Lower lobe of right lung (tissue), 2 donors: ENCODE data around the gene ZNF664. TPM values are rescaled to one million over a fixed set of nuclear protein-coding genes. Genes with fewer than 3 reads are reported as not detected.

ENCODE experiments used
- ATAC-seq, 2 donors: fragments of 200-7000 bp; cut with Tn5 transposase; one replicate each; pipeline ENCODE4 v1.9.1; 2020 to 2022; ENCODE audit warnings: mild to moderate bottlenecking in 2 of 2, moderate library complexity in 2 of 2
- DNase-seq: peaks from one replicate; pipeline ENCODE4 v3.0.0-alpha.2; 2020
- H3K27ac ChIP-seq: fragments of 200-600 bp; one replicate; pipeline ENCODE4 v1.8.0; 2022
- H3K27me3 ChIP-seq: fragments of 200-600 bp; one replicate; pipeline ENCODE4 v1.8.0; 2022; ENCODE audit warnings: low read depth
- H3K36me3 ChIP-seq: fragments of 200-600 bp; one replicate; pipeline ENCODE4 v1.8.0; 2022; ENCODE audit warnings: mild to moderate bottlenecking
- H3K4me1 ChIP-seq: fragments of 200-600 bp; one replicate; pipeline ENCODE4 v1.8.0; 2022
- H3K4me3 ChIP-seq: fragments of 200-600 bp; one replicate; pipeline ENCODE4 v1.8.0; 2022; ENCODE audit warnings: mild to moderate bottlenecking
- H3K9me3 ChIP-seq: fragments of 200-600 bp; one replicate; pipeline ENCODE4 v1.8.0; 2022
- intact Hi-C: fragments of 100-400 bp; cut with DNase I; formaldehyde crosslinking; loops from one replicate; pipeline ENCODE4 v1.11.0; 2022
- total RNA-seq: library from RNA; stranded (reverse); fragmentation: NEBNext Ultra II Directional; extraction: Animal tissue kit (Norgen Biotek cat#: 25700); gene quantifications from one replicate; pipeline ENCODE4 v1.2.1, GENCODE V29; 2021
- TF ChIP-seq, protein P1 (sequence below): fragments of 200-600 bp; IDR thresholded peaks from one replicate; pipeline ENCODE4 v1.8.0; 2022; ENCODE audit warnings: antibody characterized with exemption, mild to moderate bottlenecking
- donor health status: DM: no; HTN: yes; CAD: no; lungs with severe emphysema.

ZNF664 gene
- total RNA-seq, 1 donor from 2014 or later, result 84.2 TPM

- intact Hi-C loops, result no loop called here
- Histone ChIP-seq H3K36me3 (peaks cover 69% of the 10 kb centered on the region), H3K27ac (no peak overlapping the region), H3K27me3 (no peaks in the 10 kb centered on the region), H3K4me1 (peaks cover 31% of the 10 kb centered on the region), H3K4me3 (no peak overlapping the region), H3K9me3 (no peaks in the 10 kb centered on the region)
- no peak for DNase-seq
- TF ChIP-seq, protein P1, sequence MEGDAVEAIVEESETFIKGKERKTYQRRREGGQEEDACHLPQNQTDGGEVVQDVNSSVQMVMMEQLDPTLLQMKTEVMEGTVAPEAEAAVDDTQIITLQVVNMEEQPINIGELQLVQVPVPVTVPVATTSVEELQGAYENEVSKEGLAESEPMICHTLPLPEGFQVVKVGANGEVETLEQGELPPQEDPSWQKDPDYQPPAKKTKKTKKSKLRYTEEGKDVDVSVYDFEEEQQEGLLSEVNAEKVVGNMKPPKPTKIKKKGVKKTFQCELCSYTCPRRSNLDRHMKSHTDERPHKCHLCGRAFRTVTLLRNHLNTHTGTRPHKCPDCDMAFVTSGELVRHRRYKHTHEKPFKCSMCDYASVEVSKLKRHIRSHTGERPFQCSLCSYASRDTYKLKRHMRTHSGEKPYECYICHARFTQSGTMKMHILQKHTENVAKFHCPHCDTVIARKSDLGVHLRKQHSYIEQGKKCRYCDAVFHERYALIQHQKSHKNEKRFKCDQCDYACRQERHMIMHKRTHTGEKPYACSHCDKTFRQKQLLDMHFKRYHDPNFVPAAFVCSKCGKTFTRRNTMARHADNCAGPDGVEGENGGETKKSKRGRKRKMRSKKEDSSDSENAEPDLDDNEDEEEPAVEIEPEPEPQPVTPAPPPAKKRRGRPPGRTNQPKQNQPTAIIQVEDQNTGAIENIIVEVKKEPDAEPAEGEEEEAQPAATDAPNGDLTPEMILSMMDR, result no peak
- no peak for ATAC-seq
These were observed 36.8 kb downstream of the ZNF664 start for GRCh38 chr12:124009781-124010180.

DNA sequence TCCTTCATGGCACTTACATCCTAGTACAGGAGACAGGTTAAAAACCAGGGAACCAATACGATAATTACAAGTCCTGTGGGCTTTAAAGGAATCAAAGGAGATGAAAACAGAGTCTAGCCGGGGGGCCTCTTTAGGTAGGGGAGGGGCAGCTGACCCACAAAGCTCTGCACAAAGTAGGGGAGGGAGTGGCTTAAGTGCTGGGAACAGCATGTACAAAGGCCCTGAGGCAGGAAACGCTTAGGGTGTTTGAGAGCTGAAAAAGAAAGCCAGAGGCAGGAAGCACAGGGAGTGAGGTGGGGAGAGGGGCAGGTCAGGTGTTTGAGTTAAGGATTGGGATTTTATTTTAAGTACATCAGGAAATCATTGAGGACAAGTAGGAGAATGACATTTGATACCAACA, 37.7 kb downstream of the ZNF664 start:
- no peak overlapping the region for H3K27ac ChIP-seq
- TF ChIP-seq, protein P1, result no peak
- H3K27me3 ChIP-seq, result no peaks in the 10 kb centered on the region
- peaks cover 73% of the 10 kb centered on the region for H3K36me3 ChIP-seq
- peaks cover 30% of the 10 kb centered on the region for H3K4me1 ChIP-seq
- DNase-seq, result no peak
- intact Hi-C loops, result no loop called here
- no peak for ATAC-seq
- H3K4me3 ChIP-seq, result no peak overlapping the region
- no peaks in the 10 kb centered on the region for H3K9me3 ChIP-seq

GRCh38 chr12:124011435-124012115, 38.6 kb downstream of the ZNF664 start:
- Histone ChIP-seq H3K27ac (no peak overlapping the region), H3K4me3 (no peak overlapping the region), H3K4me1 (peaks cover 21% of the 10 kb centered on the region), H3K36me3 (peaks cover 66% of the 10 kb centered on the region), H3K27me3 (no peaks in the 10 kb centered on the region), H3K9me3 (no peaks in the 10 kb centered on the region)
- TF ChIP-seq, protein P1, result no peak
- intact Hi-C loops, result no loop called here
- DNase-seq (no peak), ATAC-seq (no peak)

- DNase-seq (no peak), ATAC-seq (no peak)
- TF ChIP-seq, protein P1, result no peak
- intact Hi-C loops, result no loop called here
- Histone ChIP-seq H3K27me3 (no peaks in the 10 kb centered on the region), H3K4me3 (no peak overlapping the region), H3K36me3 (peaks cover 54% of the 10 kb centered on the region), H3K9me3 (no peaks in the 10 kb centered on the region), H3K27ac (no peak overlapping the region), H3K4me1 (peaks cover 6% of the 10 kb centered on the region)
These were observed 40.1 kb downstream of the ZNF664 start for GRCh38 chr12:124013073-124013472.

DNA sequence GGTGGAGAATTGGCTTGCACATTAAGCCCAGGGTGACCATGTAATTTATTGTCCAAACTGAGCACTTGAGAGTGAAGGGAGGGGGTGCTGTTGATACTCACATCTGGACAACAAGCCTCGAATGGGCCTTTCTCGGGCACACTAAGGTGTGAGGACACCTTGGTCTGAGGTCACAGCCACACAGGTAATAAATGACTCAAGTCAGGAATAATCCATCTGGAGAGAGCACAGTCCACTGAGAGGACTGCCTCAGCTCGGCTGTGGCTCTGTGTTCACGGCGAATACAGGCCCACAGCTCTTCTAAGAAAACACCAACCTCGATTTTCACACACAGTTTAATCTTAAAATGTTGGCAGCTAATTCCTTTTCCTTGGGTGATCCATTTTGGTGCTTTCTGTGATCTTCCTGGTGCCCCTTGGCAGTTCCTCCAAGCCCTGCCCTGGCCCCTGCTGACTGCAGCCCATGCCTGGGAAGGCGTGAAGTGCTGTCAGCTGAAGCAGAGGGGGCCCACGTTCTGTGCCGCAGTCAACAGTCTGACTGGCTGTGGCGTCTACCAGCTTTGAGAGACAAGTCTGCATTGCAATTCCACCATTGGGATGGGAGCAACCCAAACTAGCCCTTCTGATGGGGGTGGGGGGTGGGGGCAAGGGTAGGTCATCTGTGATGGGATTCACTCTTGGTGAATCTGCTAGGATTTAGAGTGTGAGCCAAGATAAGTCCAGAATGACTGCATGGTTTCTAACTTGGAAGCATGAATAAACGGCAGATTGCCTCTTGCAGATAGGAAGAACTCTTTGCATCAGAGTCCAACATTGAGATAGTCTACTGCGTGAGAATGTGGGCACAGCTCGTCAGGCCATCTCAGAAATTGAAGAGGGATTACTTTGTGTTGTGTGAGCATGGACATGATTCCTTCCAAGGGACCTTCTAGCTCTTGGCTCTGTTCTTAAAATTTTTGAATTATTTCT, 42.8 kb downstream of the ZNF664 start:
- DNase-seq (no peak), ATAC-seq (no peak)
- TF ChIP-seq, protein P1, result no peak
- Histone ChIP-seq H3K4me1 (peaks cover 4% of the 10 kb centered on the region), H3K9me3 (no peaks in the 10 kb centered on the region), H3K4me3 (no peak overlapping the region), H3K27me3 (no peaks in the 10 kb centered on the region), H3K27ac (no peak overlapping the region), H3K36me3 (peaks cover 48% of the 10 kb centered on the region)
- intact Hi-C loops, result no loop called here
